ENCODE measurements around the gene RAX2. TPM values are rescaled to one million over a fixed set of nuclear protein-coding genes. Genes with fewer than 3 reads are reported as not detected.
A peak's percentile ranks its signal among the peaks of the same experiment; 100 is the strongest.

The RAX2 gene
- total and polyA plus RNA-seq, 2 of the 8 experiments (the other 6 are each of a cell fraction or from before 2014, with no cell fraction given), result 0.08 TPM; not detected in 1

GRCh38 chr19:3801412-3802096 is 29.5 kb upstream of the RAX2 start (continued):
- TF ChIP-seq KDM5A (IDR thresholded peaks at IDR 0.05; ENCODE audit: low read length), result no peak
- TF ChIP-seq EP300 (IDR thresholded peaks at IDR 0.05; ENCODE audit: borderline replicate concordance in 1 of 2, low read depth in 2 of 2, low read length in 2 of 2), result no peak
- no peak for TF ChIP-seq NANOG (IDR thresholded peaks at IDR 0.05; ENCODE audit: insufficient read depth, low read depth, low read length, poor library complexity, severe bottlenecking)
- no peak for TF ChIP-seq SP2 (IDR thresholded peaks at IDR 0.05; ENCODE audit: low read length)
- no peak for TF ChIP-seq CBX8 (IDR thresholded peaks at IDR 0.05; ENCODE audit: borderline replicate concordance, low read depth, low read length)
- TF ChIP-seq TBP (IDR thresholded peaks at IDR 0.05; ENCODE audit: low read depth, low read length), result no peak; the same call in 1 of the 2 replicates
- no peak for TF ChIP-seq HDAC6 (IDR thresholded peaks at IDR 0.05; ENCODE audit: low read depth, low read length)
- peak; percentile 67 for TF ChIP-seq ASH2L (IDR thresholded peaks at IDR 0.05; ENCODE audit: low read length)
- TF ChIP-seq YY1 (IDR thresholded peaks at IDR 0.05; ENCODE audit: low read depth, low read length), result no peak
- TF ChIP-seq TEAD4 (IDR thresholded peaks at IDR 0.05; ENCODE audit: low read depth, low read length), result peak; percentile 95
- TF ChIP-seq RXRA (IDR thresholded peaks at IDR 0.05; ENCODE audit: insufficient read depth, low read depth, low read length), result no peak
- no peak for TF ChIP-seq SIX5 (IDR thresholded peaks at IDR 0.05; ENCODE audit: low read depth, low read length)
- TF ChIP-seq BCL11A (IDR thresholded peaks at IDR 0.05; ENCODE audit: low read depth in 2 of 2, low read length in 2 of 2), result no peak
- peak; percentile 76 for TF ChIP-seq CTBP2 (IDR thresholded peaks at IDR 0.05; ENCODE audit: borderline replicate concordance, insufficient read depth, insufficient read length, low read length)
- TF ChIP-seq MAX (IDR thresholded peaks at IDR 0.05), result no peak
- TF ChIP-seq RFX5 (IDR thresholded peaks at IDR 0.05; ENCODE audit: borderline replicate concordance, low read depth, low read length), result no peak
